Mesothelial cell of epicardium (in vitro differentiated cells): ENCODE data around the gene TFDP2. TPM values are rescaled to one million over a fixed set of nuclear protein-coding genes. Genes with fewer than 3 reads are reported as not detected.
"Not testable (repeated sequence)": the region's sequence is repeated elsewhere in the genome, so short reads cannot be mapped to it uniquely, and the experiment has no call there.

Experiments used
- DNase-seq, 2 experiments: peaks; one replicate each; pipeline ENCODE4 v3.0.0; 2021; ENCODE audit warnings: low spot score in 2 of 2; ENCODE audit not compliant: unreplicated experiment in 2 of 2
- H3K27ac Mint-ChIP-seq: 2 replicates; pipeline ENCODE4 v1.8.0; 2021; ENCODE audit warnings: mixed read lengths
- H3K27me3 Mint-ChIP-seq: 2 replicates; pipeline ENCODE4 v1.8.0; 2021; ENCODE audit warnings: low read depth, mixed read lengths
- H3K36me3 Mint-ChIP-seq: 2 replicates; pipeline ENCODE4 v1.8.0; 2021; ENCODE audit warnings: mixed read lengths
- H3K4me1 Mint-ChIP-seq: 2 replicates; pipeline ENCODE4 v1.8.0; 2021; ENCODE audit warnings: mixed read lengths
- H3K4me3 Mint-ChIP-seq: 2 replicates; pipeline ENCODE4 v1.8.0; 2021; ENCODE audit warnings: mild to moderate bottlenecking, moderate library complexity, mixed read lengths
- H3K9me3 Mint-ChIP-seq: 2 replicates; pipeline ENCODE4 v1.8.0; 2021; ENCODE audit warnings: mixed read lengths
- CTCF ChIP-seq: fragments of 200-600 bp; sonication (generic); IDR thresholded peaks from one replicate; pipeline ENCODE4 v1.5.0; 2021; ENCODE audit warnings: antibody characterized with exemption; ENCODE audit not compliant: unreplicated experiment
- total RNA-seq: library from RNA; stranded (reverse); gene quantifications from 3 replicates; pipeline ENCODE4 v1.2.1, GENCODE V29; 2021

The TFDP2 gene
- total RNA-seq, 1 donor from 2014 or later = 109 TPM

GRCh38 chr3:142105991-142106390 lies 43.4 kb downstream of the TFDP2 start:
- H3K36me3 Mint-ChIP-seq = no peaks in the 10 kb centered on the region
- no peak for TF ChIP-seq CTCF
- no peaks in the 10 kb centered on the region for H3K4me1 Mint-ChIP-seq
- no peak for DNase-seq
- no peak overlapping the region for H3K27ac Mint-ChIP-seq
- no peaks in the 10 kb centered on the region for H3K9me3 Mint-ChIP-seq
- H3K4me3 Mint-ChIP-seq = no peak overlapping the region
- no peaks in the 10 kb centered on the region for H3K27me3 Mint-ChIP-seq

- H3K4me1 Mint-ChIP-seq = no peaks in the 10 kb centered on the region
- no peak overlapping the region for H3K27ac Mint-ChIP-seq
- H3K9me3 Mint-ChIP-seq = no peaks in the 10 kb centered on the region
- no peak overlapping the region for H3K4me3 Mint-ChIP-seq
- H3K36me3 Mint-ChIP-seq = no peaks in the 10 kb centered on the region
- DNase-seq = no peak
- TF ChIP-seq CTCF = no peak
- no peaks in the 10 kb centered on the region for H3K27me3 Mint-ChIP-seq
Measured at GRCh38 chr3:142104763-142105162, 44.6 kb downstream of the TFDP2 start.

- Mint-ChIP-seq H3K27ac (no peak overlapping the region), H3K4me1 (no peaks in the 10 kb centered on the region), H3K27me3 (no peaks in the 10 kb centered on the region), H3K36me3 (no peaks in the 10 kb centered on the region), H3K4me3 (no peak overlapping the region), H3K9me3 (no peaks in the 10 kb centered on the region)
- no peak for TF ChIP-seq CTCF
- no peak for DNase-seq
Measured at GRCh38 chr3:142098964-142099363, 50.4 kb downstream of the TFDP2 start.

- H3K9me3 Mint-ChIP-seq = no peaks in the 10 kb centered on the region
- H3K36me3 Mint-ChIP-seq = no peaks in the 10 kb centered on the region
- no peak for DNase-seq
- no peak for TF ChIP-seq CTCF
- no peaks in the 10 kb centered on the region for H3K27me3 Mint-ChIP-seq
- H3K4me3 Mint-ChIP-seq = no peak overlapping the region
- no peak overlapping the region for H3K27ac Mint-ChIP-seq
- H3K4me1 Mint-ChIP-seq = no peaks in the 10 kb centered on the region
Measured at GRCh38 chr3:142097099-142097843, 52.1 kb downstream of the TFDP2 start.

GRCh38 chr3:142095841-142096240 lies 53.5 kb downstream of the TFDP2 start:
- DNase-seq = no peak
- H3K27me3 Mint-ChIP-seq = no peaks in the 10 kb centered on the region
- TF ChIP-seq CTCF = no peak

GRCh38 chr3:142088925-142089324 lies 60.4 kb downstream of the TFDP2 start:
- not testable (repeated sequence) for H3K4me1 Mint-ChIP-seq, H3K27ac Mint-ChIP-seq, H3K27me3 Mint-ChIP-seq, H3K4me3 Mint-ChIP-seq, DNase-seq
- peaks cover 16% of the 10 kb centered on the region for H3K9me3 Mint-ChIP-seq
- peaks cover 13% of the 10 kb centered on the region for H3K36me3 Mint-ChIP-seq

More at GRCh38 chr3:142095841-142096240, 53.5 kb downstream of the TFDP2 start:
- no peaks in the 10 kb centered on the region for H3K36me3 Mint-ChIP-seq
- no peaks in the 10 kb centered on the region for H3K9me3 Mint-ChIP-seq
- H3K4me1 Mint-ChIP-seq = no peaks in the 10 kb centered on the region
- no peak overlapping the region for H3K4me3 Mint-ChIP-seq
- no peak overlapping the region for H3K27ac Mint-ChIP-seq
